ENCODE data around the gene ZFP37.

The ZFP37 gene

GRCh38 chr9:113056191-113057106 is at the start of gene ZFP37:
Gene ZFP37, minus strand, starts transcription at chr9:113056724. Its CDS starts 36 bp downstream, at chr9:113056688.
- Histone ChIP-seq H3K9me3 (ENCODE audit: control insufficient read depth, insufficient read depth, low read depth, low read length) (peaks cover 1% of the 10 kb centered on the region), H3K27ac (ENCODE audit: extremely low read depth, low read depth, low read length) (no peak within 1 kb of the TSS; the same call in 1 of the 2 replicates), H3K4me1 (ENCODE audit: control insufficient read depth, insufficient read depth, low read length) (no peaks in the 10 kb centered on the region), H3K4me3 (ENCODE audit: low read depth, low read length) (peak within 1 kb of the TSS; percentile 81), H3K36me3 (ENCODE audit: control insufficient read depth in 2 of 2, insufficient read depth in 1 of 2, low read length in 2 of 2) (peaks cover 0 to 6% of the 10 kb centered on the region in 2 experiments; a peak in 1 of 3 replicates)
- ChIA-PET CTCF (interaction anchor here (0.5 to 0.7 kb wide), 2 partner anchors 9 to 134 kb away, joined by 3 read pairs; no protein-coding TSS in a partner anchor), POLR2A (interaction anchor here (0.6 kb wide), 1 partner anchor 165 kb away, joined by 4 read pairs; the partner anchor contains the start of genes FKBP15 and SLC31A1)
- TF ChIP-seq ZIC2 (tag by site-specific recombination; IDR thresholded peaks at IDR 0.05) (0 out of 2 replicates have a peak, but pooled peaks have one; percentile 23), PRDM10 (tag by site-specific recombination; IDR thresholded peaks at IDR 0.05) (0 out of 2 replicates have a peak, but pooled peaks have one; percentile 33), ZBTB11 (tag by site-specific recombination; conservative IDR thresholded peaks at IDR 0.05; ENCODE audit: low read depth) (peak; percentile 90), KLF1 (tag by site-specific recombination; IDR thresholded peaks at IDR 0.05) (no peak; the same call in 1 of the 2 replicates), ZFP69B (tag by site-specific recombination; IDR thresholded peaks at IDR 0.05) (0 out of 2 replicates have a peak, but pooled peaks have one; percentile 26), ZSCAN16 (tag by site-specific recombination; IDR thresholded peaks at IDR 0.05) (no peak), HOXA7 (CRISPR knock-in tag; IDR thresholded peaks at IDR 0.05; ENCODE audit: borderline replicate concordance) (no peak), SP3 (tag by site-specific recombination; IDR thresholded peaks at IDR 0.05) (peak; percentile 67), ZNF529 (tag by site-specific recombination; IDR thresholded peaks at IDR 0.05; ENCODE audit: insufficient replicate concordance) (no peak), ZNF600 (tag by site-specific recombination; IDR thresholded peaks at IDR 0.05) (peak; percentile 93), ZNF324 (tag by site-specific recombination; IDR thresholded peaks at IDR 0.05) (0 out of 2 replicates have a peak, but pooled peaks have one; percentile 45), ZNF629 (tag by site-specific recombination; IDR thresholded peaks at IDR 0.05) (peak; percentile 67), ZNF335 (tag by site-specific recombination; conservative IDR thresholded peaks at IDR 0.05) (peak; percentile 97), ZNF692 (tag by site-specific recombination; IDR thresholded peaks at IDR 0.05) (0 out of 2 replicates have a peak, but pooled peaks have one; percentile 11), ZNF701 (tag by site-specific recombination; IDR thresholded peaks at IDR 0.05) (no peak), ZNF473 (tag by site-specific recombination; IDR thresholded peaks at IDR 0.05) (no peak), ZBTB20 (tag by site-specific recombination; IDR thresholded peaks at IDR 0.05) (peak; percentile 60), ZNF785 (tag by site-specific recombination; IDR thresholded peaks at IDR 0.05) (no peak), ZBTB21 (tag by site-specific recombination; IDR thresholded peaks at IDR 0.05) (0 out of 2 replicates have a peak, but pooled peaks have one; percentile 25), ZNF391 (tag by site-specific recombination; IDR thresholded peaks at IDR 0.05; ENCODE audit: borderline replicate concordance, low read depth) (0 out of 2 replicates have a peak, but pooled peaks have one; percentile 38), PRDM4 (tag by site-specific recombination; IDR thresholded peaks at IDR 0.05) (0 out of 2 replicates have a peak, but pooled peaks have one; percentile 19), ZNF274 (IDR thresholded peaks at IDR 0.05; ENCODE audit: low read length) (no peak), ZNF274 (tag by site-specific recombination; IDR thresholded peaks at IDR 0.05; ENCODE audit: borderline replicate concordance) (no peak), ZNF670 (tag by site-specific recombination; IDR thresholded peaks at IDR 0.05; ENCODE audit: low read depth) (no peak), ZBTB17 (tag by site-specific recombination; IDR thresholded peaks at IDR 0.05) (peak; percentile 100), YY1 (tag by site-specific recombination; IDR thresholded peaks at IDR 0.05) (peak; percentile 99)

Data from HEK293 (cell line).